CD4-positive, alpha-beta memory T cell (primary cell): ENCODE results near the gene CEACAM16. TPM values are rescaled to one million over a fixed set of nuclear protein-coding genes. Genes with fewer than 3 reads are reported as not detected.

ENCODE experiments used
- microRNA-seq: library from miRNA; unstranded; fragments of <30 nt; microRNA quantifications from one replicate; pipeline ENCODE4 v1.2.0, GENCODE V29; 2021; ENCODE audit warnings: borderline replicate concordance, borderline number of aligned reads, borderline microRNAs expressed, mixed read lengths
- polyA plus RNA-seq, 2 donors: library from polyadenylated mRNA; unstranded; fragments of 300-500 nt; fragmentation: Illumina TruSeq; gene quantifications; one replicate each; pipeline ENCODE4 v1.2.3, GENCODE V29; 2021
- total RNA-seq, 2 experiments: library from RNA; stranded (reverse); gene quantifications; one replicate each; pipeline ENCODE4 v1.2.3, GENCODE V29; 2021

CEACAM16 gene
- total and polyA plus RNA-seq, 4 experiments from 2014 or later: not detected

Small RNA genes within 50 kb of the gene (microRNA-seq; reads per million reads assigned to microRNA genes)
- gene MIR4531 (not detected), gene MIR8085 (not detected)

Other genes starting within 250 kb of the CEACAM16 start
- gene ZNF180, start 198.6 kb upstream of the CEACAM16 start, total RNA-seq: 10 to 100 TPM; 17.1 to 18.0 TPM
- gene ZNF180, start 198.6 kb upstream of the CEACAM16 start, polyA plus RNA-seq: 10 to 100 TPM in 1 of 2 donors, 1 to 10 TPM in 1; 5.2 to 10.8 TPM
- gene CEACAM20, start 169.5 kb upstream of the CEACAM16 start, total RNA-seq: not detected
- not detected for gene CEACAM20, start 169.5 kb upstream of the CEACAM16 start, polyA plus RNA-seq
- not detected for gene IGSF23, start 85.6 kb upstream of the CEACAM16 start, total RNA-seq
- not detected for gene IGSF23, start 85.6 kb upstream of the CEACAM16 start, polyA plus RNA-seq
- 1 to 10 TPM; 1.0 to 1.7 TPM for gene PVR, start 55.2 kb upstream of the CEACAM16 start, total RNA-seq
- gene PVR, start 55.2 kb upstream of the CEACAM16 start, polyA plus RNA-seq: under 1 TPM in 1 of 2 donors, not detected in 1; 0.34 TPM
- 1 to 10 TPM; 1.3 to 1.4 TPM for gene CEACAM19, start 27.7 kb upstream of the CEACAM16 start, total RNA-seq
- not detected for gene CEACAM19, start 27.7 kb upstream of the CEACAM16 start, polyA plus RNA-seq
- gene BCL3, start 49.6 kb downstream of the CEACAM16 start, total RNA-seq: 10 to 100 TPM; 10.9 to 11.8 TPM
- 10 to 100 TPM in 1 of 2 donors, 1 to 10 TPM in 1; 3.9 to 15.0 TPM for gene BCL3, start 49.6 kb downstream of the CEACAM16 start, polyA plus RNA-seq
- not detected for gene CBLC, start 78.7 kb downstream of the CEACAM16 start, total RNA-seq
- gene CBLC, start 78.7 kb downstream of the CEACAM16 start, polyA plus RNA-seq: not detected
- not detected for gene BCAM, start 110.0 kb downstream of the CEACAM16 start, total RNA-seq
- gene BCAM, start 110.0 kb downstream of the CEACAM16 start, polyA plus RNA-seq: not detected
- 1 to 10 TPM in 1 of 2 experiments, under 1 TPM in 1; 0.84 to 1.7 TPM for gene NECTIN2, start 147.1 kb downstream of the CEACAM16 start, total RNA-seq
- gene NECTIN2, start 147.1 kb downstream of the CEACAM16 start, polyA plus RNA-seq: under 1 TPM in 1 of 2 donors, not detected in 1; 0.11 TPM
- gene TOMM40, start 192.1 kb downstream of the CEACAM16 start, total RNA-seq: 10 to 100 TPM; 32.8 to 34.6 TPM
- 10 to 100 TPM; 30.9 to 43.6 TPM for gene TOMM40, start 192.1 kb downstream of the CEACAM16 start, polyA plus RNA-seq
- 10 to 100 TPM in 1 of 2 experiments, 1 to 10 TPM in 1; 9.0 to 11.9 TPM for gene APOE, start 206.6 kb downstream of the CEACAM16 start, total RNA-seq
- gene APOE, start 206.6 kb downstream of the CEACAM16 start, polyA plus RNA-seq: not detected
- gene APOC1, start 215.5 kb downstream of the CEACAM16 start, total RNA-seq: 1 to 10 TPM; 6.4 to 7.0 TPM
- gene APOC1, start 215.5 kb downstream of the CEACAM16 start, polyA plus RNA-seq: not detected
- not detected for gene APOC4, start 243.1 kb downstream of the CEACAM16 start, total RNA-seq
- not detected for gene APOC4, start 243.1 kb downstream of the CEACAM16 start, polyA plus RNA-seq
- gene APOC2, start 246.9 kb downstream of the CEACAM16 start, total RNA-seq: under 1 TPM in 1 of 2 experiments, not detected in 1; 0.49 TPM
- gene APOC2, start 246.9 kb downstream of the CEACAM16 start, polyA plus RNA-seq: not detected